HG03565 (cell line): ENCODE data around the gene PARD6B.
"Not testable (repeated sequence)": the region's sequence is repeated elsewhere in the genome, so short reads cannot be mapped to it uniquely, and the experiment has no call there.

ENCODE experiments used
- ATAC-seq: cut with Tn5 transposase; IDR thresholded peaks from one replicate; pipeline ENCODE4 v1.9.1; 2021; ENCODE audit warnings: mild to moderate bottlenecking, moderate library complexity; ENCODE audit not compliant: unreplicated experiment

PARD6B gene

DNA sequence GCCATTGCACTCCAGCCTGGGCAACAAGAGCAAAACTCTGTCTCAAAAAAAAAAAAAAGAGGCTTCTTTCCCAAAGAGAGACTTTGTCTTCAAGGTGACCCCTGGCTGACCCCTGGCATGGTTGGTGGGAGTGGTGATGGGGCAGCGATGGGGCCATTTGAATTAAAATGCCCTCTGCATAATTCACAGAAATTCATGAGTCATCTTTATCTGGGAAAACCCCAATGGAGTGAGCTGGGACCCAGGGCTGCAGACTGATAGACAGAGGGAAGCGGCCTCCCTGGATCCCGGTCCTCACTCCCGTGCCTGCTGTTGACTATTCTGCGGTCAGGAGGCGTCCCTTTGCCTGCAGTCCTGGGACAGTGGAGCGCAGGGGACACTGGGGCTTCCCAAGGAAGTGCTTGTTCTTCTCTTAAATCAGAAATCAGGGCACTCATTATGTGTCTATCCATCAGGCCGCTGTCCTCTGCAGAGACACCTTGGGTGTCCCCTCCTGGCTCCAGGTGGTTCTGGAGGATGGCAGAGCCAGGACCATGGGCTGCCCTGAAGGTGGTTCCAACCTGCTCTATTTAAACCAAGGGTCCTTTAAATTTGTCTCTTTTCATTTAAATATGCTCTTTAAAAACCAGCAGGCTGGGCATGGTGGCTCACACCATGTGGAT, 40.2 kb downstream of the PARD6B start:
- ATAC-seq, result not testable (repeated sequence)

DNA sequence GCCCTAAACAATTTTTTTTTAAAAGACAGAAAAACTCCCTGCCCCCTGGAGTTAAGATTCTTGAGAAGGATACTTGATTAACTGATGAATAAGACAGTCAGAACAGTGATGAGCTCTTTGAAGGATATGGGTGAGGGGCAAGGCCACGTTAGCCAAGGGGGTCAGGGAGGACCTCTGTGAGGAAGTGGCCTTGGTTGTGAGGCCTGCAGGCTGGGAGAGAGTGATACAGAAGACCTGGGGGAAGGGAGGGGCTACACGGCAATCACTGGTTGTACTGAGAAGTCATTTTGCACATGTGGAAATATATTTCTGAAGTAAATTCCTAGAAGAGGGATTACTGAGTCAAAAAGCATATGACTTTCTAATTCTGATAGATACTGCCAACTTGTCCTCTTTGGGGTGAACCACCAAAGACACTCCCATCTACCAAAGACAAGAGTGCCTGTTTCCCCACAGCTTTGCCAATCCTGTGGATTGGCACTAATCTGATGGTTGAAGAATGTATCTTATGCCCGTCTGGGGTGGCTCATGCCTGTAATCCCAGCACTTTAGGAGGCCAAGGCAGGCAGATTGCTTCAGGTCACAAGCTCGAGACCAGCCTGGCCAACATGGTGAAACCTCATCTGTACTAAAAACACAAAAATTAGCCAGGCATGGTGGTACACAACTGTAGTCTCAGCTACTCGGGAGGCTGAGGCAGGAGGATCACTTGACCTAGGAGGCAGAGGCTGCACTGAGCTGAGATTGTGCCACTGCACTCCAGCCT, 41.2 kb downstream of the PARD6B start:
- ATAC-seq, result no peak

GRCh38 chr20:50774515-50774914, 43.1 kb downstream of the PARD6B start:
- no peak for ATAC-seq

- no peak for ATAC-seq
Observed at GRCh38 chr20:50776122-50776817, 44.9 kb downstream of the PARD6B start.

- no peak for ATAC-seq
Observed at GRCh38 chr20:50777373-50777772, 46.0 kb downstream of the PARD6B start.

GRCh38 chr20:50778994-50779393, 47.6 kb downstream of the PARD6B start:
- ATAC-seq, result not testable (repeated sequence)

DNA sequence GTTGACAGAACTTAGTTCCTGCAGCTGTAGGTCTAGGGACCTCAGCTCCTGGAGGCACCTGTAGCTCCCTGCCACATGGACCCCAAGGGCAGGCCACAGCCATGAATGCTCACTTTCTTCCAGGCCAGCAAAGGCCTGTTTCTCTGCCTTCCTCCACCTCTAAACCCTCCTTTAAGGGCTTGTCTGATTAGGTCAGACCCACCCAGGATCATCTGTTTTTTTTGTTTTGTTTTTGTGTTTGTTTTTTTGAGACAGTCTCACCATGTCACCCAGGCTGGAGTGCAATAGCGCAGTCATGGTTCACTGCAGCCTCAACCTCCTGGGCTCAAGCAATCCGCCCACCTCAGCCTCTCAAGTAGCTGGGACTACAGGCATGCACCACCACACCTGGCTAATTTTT, 52.0 kb downstream of the PARD6B start:
- ATAC-seq, result no peak

- ATAC-seq, result no peak
Observed at GRCh38 chr20:50783903-50784302, 52.5 kb downstream of the PARD6B start.

GRCh38 chr20:50784464-50784863, 53.1 kb downstream of the PARD6B start:
- ATAC-seq, result no peak

- ATAC-seq, result no peak
Observed at GRCh38 chr20:50786703-50787102, 55.3 kb downstream of the PARD6B start.

GRCh38 chr20:50787181-50787580, 55.8 kb downstream of the PARD6B start:
- ATAC-seq, result no peak

- no peak for ATAC-seq
Observed at GRCh38 chr20:50788045-50788991, 56.9 kb downstream of the PARD6B start.

DNA sequence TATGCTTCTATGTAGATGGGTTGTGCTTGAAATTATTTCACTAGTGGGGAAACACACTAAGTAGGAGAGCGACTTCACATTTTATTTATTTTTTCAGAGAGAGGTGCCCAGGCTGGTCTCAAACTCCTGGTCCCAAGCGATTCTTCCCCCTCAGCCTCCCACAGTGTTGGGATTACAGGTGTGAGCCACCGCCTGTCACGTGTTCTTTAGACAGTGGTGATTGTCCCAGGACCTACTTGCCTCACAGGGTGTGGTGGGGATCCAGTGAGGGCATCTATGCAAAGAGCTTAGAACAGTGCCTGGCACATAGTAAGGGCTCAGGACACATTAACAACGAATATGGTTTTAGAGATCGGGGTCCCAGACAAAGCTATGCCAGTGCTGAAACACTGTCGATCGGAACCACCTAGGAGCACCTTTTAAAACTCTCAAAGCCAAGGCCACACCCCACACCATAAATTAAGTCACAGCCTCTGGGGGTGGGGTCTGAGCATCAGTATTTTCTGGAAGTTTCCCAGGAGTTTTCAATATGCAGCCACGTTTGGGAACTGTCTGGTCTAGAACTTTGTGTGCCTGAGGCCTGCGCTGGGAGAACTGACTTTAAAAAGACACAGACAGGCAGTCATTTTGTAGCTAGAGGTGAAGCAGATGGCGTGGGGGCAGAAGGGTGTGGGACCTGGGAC, 58.7 kb downstream of the PARD6B start:
- ATAC-seq, result no peak

- ATAC-seq, result peak; percentile 44
Observed at GRCh38 chr20:50790651-50791277, 59.4 kb downstream of the PARD6B start.

DNA sequence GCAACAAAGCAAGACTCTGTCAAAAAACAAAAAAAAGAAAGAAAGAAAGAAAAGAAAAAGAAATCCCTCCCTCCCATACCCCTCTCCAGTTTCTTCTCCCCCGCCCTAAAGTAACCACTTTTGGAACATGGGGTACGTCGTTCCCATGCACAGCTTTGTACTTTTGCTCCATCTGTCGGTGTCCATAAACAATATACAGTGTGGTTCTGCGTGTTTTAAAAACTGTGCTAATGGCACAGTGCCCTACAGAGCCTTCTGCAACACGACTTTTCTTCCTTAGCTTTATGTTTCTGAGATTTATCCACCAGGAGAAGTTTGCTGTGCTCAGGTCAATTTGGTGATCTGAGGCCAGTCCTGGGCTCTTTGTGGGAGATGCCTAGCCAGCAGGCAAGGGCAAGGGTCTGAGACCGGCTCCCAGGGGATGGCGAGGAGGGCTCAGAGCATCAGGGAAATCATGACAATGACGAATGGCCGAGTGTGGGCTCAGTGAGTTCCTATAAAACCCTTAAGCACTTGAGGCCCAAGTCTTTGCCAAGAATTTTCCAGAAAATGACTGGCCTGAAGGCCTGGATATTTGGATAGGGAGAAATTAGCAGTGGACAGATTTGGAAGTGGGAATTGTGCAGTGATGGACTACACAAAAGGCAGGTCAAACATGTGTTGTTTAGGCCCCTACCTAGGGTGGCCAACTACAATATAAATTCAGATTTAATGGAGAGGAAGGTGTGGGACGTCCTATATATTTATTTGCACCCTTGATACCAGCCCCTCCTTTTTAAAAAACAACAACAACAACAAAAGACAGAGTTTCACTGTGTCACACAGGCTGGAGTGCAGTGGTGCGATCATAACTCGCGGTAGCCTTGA, 61.6 kb downstream of the PARD6B start:
- ATAC-seq, result no peak

DNA sequence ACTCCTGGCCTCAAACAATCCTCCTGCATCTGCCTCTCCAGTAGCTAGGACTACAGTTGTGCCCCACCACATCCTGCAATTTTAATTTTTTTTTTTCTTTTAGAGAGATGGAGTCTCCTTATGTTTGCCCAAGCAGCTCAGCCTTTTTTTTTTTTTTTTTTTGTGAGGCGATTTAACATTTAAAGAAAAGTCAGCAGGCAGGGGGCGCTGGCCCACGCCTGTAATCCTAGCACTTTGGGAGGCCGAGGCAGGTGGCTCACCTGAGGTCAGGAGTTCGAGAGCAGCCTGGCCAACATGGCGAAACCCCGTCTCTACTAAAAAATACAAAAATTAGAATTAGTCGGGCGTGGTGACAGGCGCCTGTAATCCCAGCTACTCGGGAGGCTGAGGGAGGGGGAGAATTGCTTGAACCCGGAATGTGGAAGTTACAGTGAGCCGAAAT, 62.2 kb downstream of the PARD6B start:
- ATAC-seq, result not testable (repeated sequence)

DNA sequence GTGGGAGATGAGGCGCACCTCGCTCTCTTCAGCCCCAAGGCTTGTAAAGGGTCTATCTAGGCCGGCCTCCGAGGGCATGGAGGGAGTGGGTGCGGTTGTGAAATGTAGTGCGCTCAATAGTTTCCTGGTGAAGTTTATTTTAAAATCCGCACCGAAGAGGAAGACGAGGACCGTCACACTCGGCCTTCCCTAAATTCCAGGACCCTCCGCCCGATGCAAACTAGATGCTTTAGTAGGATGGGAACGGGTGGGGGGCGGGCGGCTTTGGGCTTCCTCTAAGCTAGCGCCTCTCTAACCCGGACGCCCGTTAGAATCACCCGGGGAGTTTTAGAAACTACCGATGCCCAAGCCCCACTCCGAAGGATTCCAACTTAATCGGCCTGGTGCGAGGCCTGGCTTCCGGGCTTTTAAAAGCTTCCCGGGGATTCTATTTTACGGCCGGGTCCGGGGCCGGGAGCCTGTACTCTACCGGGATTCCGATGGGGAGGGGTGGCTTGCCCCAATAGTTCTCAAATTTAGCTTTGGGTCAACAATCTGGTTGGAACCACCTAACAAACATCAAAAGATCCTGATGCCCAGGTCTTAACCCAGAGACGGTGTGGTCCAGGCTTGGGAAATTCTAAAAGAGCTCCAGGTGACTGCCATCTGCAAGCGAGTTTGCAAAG, 62.9 kb downstream of the PARD6B start:
- no peak for ATAC-seq
